Activated CD4-positive, alpha-beta T cell treated with anti-CD3 and anti-CD28 coated beads, Interleukin-2, amount 50 U/mL, for 24 hours (primary cell): ENCODE measurements around the gene ST8SIA2.

Experiments
- DNase-seq, 2 donors: peaks; one replicate each; pipeline ENCODE4 v3.0.0-alpha.2; 2020; ENCODE audit warnings: low read depth in 1 of 2, low spot score in 1 of 2

The ST8SIA2 gene, protein sequence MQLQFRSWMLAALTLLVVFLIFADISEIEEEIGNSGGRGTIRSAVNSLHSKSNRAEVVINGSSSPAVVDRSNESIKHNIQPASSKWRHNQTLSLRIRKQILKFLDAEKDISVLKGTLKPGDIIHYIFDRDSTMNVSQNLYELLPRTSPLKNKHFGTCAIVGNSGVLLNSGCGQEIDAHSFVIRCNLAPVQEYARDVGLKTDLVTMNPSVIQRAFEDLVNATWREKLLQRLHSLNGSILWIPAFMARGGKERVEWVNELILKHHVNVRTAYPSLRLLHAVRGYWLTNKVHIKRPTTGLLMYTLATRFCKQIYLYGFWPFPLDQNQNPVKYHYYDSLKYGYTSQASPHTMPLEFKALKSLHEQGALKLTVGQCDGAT

DNA sequence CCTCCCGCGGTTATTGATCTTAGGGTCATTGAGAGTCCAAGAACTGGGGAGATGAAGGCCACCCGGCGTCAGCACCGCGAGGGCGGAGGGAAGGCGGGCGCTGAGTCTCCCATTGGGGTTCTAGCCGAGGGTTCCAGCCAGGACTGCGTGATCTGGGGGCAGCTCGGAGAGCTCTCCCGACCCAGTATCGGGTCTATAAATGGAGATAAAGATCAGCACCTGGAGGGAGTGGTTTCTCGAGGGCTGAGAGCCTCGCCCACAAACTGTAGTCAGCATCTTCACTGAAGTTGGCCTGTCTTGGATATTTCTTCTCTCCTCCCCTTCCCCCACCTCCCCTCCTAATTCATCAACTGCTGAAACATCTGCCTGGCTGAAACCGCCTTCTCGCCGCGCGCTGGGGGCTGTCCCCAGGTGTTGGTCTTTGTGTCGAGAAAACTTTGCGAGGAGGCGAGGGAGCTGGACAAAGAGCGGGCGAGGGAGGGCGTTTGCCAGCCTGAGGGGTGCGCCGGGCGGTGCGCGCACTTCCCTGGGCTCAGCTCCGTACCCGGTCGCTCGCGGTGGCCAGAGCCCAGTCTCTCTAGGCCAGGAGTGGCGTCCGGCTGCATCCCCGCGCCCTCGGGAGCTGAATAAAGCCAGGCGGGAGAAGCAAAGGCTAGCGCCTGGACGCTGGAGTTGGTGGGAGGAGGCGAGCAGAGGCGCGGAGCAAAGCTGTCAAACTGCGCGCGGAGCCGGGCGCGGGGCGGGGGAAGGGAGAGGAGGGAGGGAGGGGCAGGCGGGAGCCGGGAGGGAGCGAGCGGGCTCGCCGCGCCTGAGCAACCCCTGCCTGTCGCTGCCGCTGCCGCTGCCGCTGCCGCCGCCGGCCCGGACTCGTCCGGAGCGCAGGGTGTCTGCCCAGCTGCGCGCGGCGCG lies at the start of gene ST8SIA2:
Gene ST8SIA2, plus strand, starts transcription at position 811 of the 909 bp plus-strand sequence. CDS start 184 bp downstream, outside the sequence.
- no peak for DNase-seq

DNA sequence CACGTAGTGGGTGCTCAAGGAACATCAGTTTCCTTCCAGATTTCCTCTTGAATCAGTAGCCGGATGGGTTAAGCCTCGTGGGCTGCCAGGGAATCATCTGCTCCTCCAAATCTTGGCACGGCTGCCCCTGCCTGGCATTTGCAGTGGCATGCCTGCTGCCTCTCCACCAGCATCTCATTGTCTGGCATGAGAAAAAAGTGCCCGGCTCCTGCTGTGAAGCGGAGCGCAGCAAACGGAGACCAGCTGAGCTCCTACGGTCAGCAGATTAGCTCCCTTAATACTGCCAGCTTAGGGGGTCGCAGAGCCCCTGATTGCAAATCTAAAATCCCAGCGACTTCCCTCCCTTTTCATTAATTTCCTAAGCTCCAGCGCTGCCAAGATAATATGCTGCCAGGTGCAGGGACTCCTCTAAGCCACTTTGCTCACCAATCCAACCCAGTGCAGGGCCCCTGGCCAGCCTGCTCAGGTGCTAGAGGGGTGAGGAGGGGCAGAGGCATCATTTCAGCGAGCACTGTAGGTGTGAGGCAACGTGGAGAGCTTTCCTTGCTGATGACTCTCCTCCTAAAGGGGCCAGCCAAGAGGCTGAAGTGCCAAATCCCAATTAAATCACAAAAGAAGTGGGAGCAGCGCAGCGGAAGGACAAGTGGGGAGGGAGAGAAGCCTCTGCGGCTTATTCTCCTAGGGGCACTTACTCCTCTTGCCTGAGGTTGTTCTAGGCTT lies 49.6 kb upstream of the ST8SIA2 start:
- DNase-seq = no peak

DNA sequence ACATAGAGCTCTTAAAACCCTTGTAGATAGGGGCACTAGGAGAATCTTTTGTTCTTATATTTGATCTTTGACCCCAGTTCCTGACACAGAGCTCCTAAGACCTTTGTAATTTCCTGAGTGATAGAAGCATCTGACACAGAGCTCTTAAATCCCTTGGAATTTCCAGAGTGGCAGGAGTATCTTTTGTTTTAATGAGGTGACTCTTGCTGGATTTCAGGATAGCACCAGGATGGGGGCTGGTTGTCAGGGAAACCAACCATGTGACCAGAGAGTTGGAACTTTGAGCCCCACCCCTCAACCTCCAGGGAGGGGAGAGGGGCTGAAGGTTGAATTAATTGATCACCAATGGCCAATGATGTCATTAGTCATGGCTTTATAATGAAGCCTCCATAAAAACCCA lies 47.6 kb upstream of the ST8SIA2 start:
- no peak for DNase-seq

DNA sequence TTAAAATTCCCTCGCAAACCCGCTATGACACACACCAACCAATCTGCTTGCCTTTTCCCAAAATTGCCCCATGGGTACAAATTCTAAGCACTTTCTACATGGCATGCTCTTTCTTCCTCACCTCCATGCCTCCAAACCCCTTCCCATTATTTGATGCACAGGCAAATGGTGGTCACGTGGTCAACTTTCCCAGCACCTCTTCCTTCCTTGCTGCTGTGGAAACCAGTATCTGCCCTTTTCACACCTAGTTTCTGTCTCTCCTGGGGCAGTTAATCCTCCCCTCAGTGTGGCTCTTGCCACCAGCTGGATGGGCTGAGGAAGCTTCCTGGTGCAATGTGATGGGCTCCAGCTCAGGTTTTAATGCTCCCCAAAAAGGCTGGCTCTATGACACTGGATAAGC lies 38.4 kb upstream of the ST8SIA2 start:
- DNase-seq = no peak

DNA sequence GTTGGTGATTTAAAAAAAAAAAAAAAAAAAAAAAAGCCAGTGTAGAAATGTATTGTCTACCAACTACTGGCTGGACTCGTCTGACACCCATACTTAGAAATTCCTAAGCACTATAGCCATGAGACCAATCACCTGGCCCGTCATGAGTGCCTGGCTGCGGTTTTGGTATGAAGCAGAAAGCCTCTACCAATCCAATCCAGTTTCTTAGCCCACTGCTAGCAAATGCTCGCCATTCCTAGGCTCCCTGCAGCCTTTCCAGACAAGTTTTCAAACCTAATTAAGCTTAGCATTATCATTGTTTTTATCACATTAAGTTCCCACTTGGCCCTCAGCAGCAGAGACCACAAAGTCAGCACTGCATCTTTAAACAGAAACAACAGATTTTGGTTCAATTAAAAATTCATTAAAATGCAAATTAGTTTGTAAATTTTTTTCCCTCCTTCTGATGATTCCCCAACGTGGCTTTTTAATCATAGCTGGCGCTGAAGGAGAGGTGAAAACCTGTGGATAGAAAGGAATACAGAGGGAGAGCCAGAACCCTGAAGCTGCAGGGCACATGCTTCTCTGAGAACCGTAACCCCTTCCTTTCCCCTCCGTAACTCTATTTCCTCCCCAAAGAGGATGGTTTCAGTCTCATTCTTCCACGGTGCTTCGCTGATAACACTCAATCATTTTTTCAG lies 32.2 kb upstream of the ST8SIA2 start:
- no peak for DNase-seq

DNA sequence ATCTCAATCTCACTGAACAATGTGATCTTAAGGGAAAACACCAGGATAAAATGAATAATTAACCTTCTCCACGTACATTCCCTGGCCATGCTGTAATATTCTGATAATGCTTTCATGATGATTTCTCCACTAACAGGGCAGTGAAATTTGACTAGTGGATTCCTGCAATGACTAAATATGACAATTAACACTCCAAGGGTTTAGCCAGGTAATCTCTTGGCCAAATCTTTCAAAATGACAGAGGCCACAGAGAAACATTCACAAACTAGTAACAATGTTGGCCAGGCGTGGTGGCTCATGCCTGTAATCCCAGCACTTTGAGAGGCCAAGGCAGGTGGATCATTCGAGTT lies 31.7 kb upstream of the ST8SIA2 start:
- no peak for DNase-seq

DNA sequence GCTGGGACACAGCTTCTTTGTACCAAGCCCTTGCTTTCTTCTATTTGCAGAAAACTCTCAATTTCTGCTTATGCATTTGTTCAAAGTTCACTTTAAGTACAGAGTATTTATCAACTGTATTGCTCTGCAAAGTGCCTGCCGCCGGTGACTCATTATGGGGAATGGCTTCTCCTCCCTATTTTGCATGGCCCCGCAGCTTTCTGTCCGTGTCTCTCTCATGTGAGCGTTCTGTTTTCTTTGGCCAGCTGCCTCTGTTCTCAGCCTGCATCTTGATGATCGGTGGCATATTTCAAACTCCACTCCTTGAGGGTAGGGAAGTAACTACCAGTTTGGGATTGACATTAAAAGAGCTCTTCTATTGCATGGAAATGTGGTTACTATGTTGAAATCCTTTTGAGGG lies 28.6 kb upstream of the ST8SIA2 start:
- no peak for DNase-seq

DNA sequence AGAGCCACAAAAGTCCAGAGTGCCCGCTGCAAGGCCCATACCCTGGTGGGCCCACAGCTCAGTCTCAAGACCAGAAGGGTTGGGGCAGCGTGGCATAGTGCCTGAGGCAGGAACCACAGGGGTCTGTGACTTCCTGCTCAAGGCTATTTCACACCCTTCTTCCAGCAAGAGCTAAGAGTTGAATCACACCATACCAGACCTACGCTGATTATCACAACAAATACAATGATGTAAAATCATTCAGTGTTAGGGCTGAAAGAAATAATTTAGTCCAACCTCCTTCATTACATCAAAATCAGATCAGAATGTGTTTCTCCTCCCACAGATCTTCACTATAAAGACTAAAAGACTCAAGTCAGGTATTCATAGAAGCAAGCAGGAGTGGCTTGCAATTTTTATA lies 27.8 kb upstream of the ST8SIA2 start:
- no peak for DNase-seq

DNA sequence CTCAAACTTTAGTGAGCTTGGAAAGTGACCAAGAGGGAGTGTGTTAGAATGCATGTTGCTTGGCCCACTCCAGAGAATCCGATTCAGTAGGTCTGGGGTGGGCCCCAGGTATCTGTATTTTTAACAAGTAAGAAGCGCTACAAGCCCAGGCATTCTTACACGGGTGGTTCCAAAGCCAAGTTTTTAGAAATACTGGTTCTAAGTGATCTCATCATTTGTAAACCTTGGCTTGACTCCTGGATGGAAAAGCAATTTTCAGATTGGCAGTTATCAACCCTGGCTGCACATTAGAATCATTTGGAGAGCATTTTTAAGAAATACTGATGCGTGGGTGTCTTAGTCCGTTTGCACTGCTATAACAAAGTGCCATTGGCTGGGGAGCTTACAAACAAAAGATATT lies 27.3 kb upstream of the ST8SIA2 start:
- no peak for DNase-seq

DNA sequence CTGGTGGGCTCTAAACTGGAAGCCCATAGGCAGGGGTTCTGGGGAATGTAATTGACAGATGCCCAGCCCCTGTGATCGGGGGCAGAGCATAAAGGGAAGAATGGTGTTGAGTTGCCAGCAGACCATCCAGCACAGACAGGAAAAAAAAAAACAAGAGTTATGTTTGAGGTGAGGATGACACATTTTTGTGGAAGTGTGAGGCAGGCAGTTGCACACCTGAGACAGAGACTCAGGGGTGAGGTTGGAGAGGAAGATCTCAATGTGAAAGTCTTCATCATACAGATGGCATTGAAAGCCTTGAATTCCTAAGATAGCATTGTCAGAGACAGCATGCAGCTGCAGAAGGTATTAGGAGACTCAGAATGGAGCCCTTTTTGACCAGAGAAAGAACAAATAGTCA lies 18.6 kb upstream of the ST8SIA2 start:
- DNase-seq = no peak

DNA sequence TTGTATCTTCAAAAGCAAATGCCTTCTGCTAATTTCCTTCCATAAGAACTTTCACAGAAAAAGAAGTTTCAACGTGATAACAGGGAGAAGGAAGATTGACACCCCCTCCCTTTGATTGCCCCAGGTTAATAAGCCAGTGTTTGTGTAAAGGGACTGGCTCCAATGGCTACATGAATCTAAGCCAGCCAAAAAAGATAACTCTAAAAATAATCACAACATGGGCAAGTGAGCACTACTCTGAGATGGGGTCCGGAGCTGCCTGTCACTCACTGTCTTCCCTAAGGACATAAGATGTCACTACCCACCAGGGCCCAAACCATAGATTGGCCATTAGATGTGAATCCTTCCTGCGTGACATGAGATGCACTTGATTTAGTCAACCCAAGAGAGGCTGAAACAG lies 17.6 kb upstream of the ST8SIA2 start:
- no peak for DNase-seq

DNA sequence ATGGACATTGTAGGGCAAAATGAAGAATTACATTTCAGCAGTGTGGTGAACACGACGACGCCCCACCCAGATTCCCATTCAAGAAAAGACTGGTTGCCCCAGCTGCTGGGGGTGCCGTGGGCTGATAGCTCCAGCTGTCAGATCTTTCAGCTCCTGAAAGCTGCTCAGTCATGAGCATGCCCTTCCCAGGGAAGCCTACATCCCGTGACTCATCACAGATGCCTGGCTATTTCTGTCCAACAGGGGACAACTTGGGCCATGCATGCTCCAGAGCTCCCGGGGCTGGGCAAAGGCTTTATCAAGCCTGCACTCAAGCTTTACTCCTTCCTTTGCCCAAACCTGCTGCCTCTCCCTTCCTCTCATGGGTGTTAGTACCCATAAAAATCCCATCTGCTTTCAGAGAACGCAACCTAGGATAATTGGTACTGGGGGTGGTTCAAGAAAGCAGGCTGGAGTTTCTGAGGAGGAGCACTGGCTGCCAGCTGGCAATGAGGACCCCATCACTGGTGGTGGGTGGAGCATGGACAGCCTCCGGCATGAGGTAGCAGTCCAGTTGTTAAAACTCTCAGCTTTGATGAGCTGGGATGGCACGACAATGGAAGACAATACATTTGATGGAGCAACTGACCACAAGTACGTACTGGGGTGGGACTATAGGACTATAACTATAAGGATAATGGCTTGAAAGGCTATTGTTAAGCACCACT lies 16.4 kb upstream of the ST8SIA2 start:
- no peak for DNase-seq

DNA sequence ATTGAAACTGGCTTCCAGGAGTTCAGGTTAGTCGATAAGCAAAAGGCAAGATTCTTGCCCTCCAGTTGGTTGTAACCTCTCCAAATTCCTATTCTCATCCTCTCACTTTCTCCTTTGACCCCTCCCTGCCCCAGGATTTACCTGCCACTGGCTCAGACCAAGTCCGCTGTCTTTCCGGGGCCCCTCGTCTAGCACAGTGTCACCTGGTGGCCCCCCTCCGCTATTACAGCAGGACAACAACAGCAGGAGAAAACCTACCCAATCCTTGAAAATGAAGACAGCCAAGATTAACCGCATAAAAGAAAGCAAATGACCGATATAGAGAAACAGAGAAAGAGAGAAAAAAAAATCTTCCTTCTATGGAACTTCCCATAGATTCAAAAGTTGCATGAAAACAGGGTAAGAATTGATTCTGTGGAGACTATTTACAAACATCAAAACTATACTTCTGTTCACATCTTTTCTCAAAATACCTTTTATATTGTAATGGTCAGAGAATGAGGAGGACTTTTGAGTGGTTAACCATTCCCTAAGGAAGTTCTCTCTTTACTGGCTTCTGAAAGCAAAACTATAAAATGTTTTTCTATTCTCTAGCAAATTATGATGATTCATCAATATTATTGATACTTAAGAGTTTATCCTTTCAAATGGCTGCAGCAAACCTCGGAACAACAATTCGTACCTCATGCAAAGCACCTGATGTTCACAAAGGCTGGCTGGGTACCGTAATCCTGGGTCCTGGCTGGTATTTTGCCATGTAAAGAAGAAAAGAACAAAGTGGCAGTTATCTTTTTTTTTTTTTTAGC lies 10.0 kb upstream of the ST8SIA2 start:
- DNase-seq = no peak

DNA sequence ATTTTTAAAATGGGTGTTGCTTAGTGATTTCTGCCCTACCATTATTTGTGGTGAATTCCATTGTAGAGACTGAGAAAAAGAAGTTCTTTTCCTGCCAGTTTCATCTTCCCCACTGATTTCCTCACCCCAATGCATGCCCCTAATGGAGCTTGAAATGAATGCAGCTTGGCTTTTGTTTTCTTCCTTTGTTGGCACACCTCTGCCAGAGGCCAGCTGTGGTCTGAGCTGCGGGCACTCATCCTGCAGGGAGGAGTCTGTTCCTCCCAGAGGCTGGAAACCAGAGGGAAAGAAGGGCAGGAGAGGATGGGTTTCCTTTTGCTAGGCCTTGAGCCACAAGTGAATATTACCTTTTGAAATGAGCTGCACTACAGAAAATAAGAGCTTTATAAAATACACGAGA lies 9.3 kb upstream of the ST8SIA2 start:
- DNase-seq = no peak

DNA sequence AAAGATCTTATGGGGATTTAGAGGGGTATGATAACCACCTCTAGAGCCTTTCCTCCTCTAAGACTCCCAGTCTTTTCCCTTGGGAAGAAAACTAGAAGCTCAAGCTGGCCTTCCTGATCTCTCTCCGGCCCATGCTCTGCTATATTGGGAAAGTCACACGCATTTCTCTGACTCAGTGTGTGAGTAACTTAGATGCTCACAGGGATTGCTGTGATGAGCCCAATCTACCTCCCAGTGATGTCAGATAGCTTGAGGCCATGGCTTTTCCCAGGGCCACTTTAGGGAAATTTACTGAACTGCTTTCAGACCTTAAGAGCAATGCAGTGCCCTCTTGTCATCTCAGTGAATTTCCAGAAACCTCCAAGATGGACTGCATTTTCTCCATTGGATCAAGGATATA lies 8.6 kb upstream of the ST8SIA2 start:
- no peak for DNase-seq

DNA sequence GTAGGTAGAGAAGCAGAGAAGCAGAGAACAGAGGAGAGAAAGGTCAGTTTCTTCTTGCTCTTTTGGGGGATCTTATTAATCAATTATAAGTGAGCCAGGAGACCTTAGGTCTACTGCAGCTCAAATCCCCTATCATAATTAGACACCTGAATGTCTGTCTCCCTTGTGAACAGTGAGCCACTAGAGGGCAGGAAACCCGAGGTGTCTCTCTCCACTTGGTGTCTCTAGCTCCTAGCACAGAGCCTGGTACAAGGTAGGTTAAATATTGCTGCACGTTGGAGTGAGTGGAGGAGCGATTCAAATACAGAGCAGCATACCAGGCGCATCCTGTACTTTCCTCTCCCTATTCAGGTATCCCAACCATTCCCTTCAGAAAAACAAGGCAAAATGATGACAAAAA lies 2.0 kb upstream of the ST8SIA2 start:
- DNase-seq = no peak

DNA sequence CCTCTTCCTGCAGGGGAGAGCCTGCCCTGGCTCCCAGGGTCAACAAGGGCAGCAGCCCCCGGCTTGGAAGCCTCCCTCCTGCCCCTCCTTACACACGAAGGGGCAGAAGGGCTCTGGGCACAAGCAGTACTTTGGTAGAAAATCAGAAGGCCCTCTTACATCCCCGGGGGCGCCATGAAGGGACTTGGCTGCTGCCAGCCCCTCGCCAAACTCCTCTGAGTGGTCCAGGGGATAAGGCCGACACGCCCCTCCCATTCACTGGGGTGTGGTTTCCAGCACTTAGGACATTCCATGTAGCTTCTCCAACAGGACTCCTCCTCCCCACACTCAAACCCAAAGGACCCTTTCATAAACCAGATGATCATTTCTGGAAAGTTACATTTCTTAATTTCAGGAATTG lies 1.2 kb upstream of the ST8SIA2 start:
- DNase-seq = no peak

DNA sequence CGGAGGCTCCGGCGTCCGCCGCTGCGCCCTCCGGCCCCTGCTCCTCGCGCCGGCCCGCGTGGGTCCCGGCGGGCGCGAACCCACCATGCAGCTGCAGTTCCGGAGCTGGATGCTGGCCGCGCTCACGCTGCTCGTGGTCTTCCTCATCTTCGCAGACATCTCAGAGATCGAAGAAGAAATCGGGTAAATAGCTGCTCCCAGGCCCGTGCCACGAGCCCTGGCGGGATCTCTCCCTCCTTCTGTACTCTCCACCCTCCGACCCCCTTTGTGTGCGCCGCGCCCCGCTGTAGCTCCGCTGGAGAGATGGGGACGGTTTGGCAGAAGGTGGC lies 263 bp downstream of the ST8SIA2 start:
- DNase-seq = no peak

DNA sequence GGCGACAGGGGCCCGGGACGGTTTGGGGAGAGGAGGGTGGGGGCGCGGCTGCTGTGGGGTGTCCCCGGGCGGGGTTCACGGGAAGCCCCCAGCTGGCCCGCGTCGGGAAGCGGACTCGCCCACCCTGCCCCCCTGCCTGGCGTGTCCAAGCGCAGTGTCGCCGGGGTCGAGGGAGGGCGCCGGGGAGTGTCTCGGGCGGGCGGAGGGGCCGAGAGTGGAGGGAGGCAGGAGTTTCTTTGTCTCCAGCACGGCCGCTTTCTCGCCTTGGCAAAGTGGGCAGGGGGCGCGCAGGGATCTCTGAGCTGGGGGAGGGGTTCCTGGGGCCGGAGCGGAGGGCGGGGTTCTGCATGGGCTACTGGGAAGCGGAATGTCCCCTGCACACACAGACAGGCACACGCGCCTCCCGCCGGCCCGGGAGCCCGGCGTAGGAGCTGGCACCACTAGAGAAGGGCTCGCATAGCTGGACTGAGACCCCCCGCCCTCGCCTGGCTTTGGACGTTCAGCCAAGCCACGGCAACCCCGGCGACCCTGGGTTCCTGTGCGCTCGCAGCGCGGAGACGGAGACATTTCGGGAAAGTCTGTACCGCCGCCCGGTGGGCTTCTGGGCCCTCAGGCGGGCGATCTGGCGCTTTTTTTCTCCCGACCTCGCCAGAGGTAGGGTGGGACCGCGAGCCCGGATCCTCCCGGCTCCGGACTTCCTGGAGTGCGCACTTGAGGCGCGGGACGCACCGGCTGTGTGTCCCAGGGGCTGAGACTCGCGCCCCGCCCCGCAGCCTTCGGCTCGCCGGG lies 822 bp downstream of the ST8SIA2 start:
- DNase-seq = no peak
